Posterior cingulate gyrus (tissue), 11 donors: ENCODE measurements around the gene OR4S2.
A peak's percentile ranks its signal among the peaks of the same experiment; 100 is the strongest.

Experiments
- DNase-seq, 10 donors: peaks; one replicate each; pipeline versions ENCODE4 v3.0.0 to v3.0.0-alpha.2; 2020 to 2021; ENCODE audit warnings: mixed read lengths in 3 of 10
- intact Hi-C: fragments of 100-400 bp; cut with DNase I; formaldehyde crosslinking; loops from one replicate; pipeline ENCODE4 v1.15.1; 2023

Gene OR4S2

DNA sequence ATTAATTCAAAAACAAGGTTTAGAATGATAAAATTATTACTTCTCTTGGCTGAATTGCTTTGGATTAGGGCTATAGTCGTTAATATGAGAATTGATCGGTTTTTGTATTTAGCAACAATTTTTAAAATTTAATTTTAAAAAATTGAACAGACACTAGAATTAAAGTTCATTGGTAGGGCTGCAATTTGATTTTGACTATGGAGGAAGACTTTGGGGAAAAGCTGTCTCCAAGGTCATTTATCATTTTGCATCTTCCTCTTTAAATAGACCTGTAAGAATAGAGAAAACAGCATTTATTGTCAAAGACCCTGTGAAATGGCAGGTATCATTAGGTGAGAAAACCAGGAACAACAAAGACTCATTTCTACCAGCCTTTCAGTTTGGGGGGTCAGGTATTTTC is at the start of gene OR4S2:
Gene OR4S2, plus strand, starts transcription at position 301 of the 400 bp plus-strand sequence. CDS start 2,577 bp downstream, outside the sequence.
- no peak for DNase-seq
- intact Hi-C loops, result no loop called here

GRCh38 chr11:55607545-55607944 is 40.6 kb upstream of the OR4S2 start, which contains the start of gene OR4C11:
Gene OR4C11 (minus strand): TSS chr11:55607645. CDS start chr11:55604373, 3,272 bp downstream.
- DNase-seq, result no peak
- intact Hi-C loops, result no loop called here

- DNase-seq, result no peak
Observed at GRCh38 chr11:55624531-55624930, 23.6 kb upstream of the OR4S2 start.

GRCh38 chr11:55634813-55635212 is 13.3 kb upstream of the OR4S2 start, which contains the start of gene OR4P4:
Gene OR4P4 (plus strand): TSS chr11:55635113.
- intact Hi-C loops, result no loop called here
- no peak for DNase-seq

More at GRCh38 chr11:55624531-55624930, 23.6 kb upstream of the OR4S2 start:
- intact Hi-C loops, result no loop called here

GRCh38 chr11:55652560-55652959 is 4.4 kb downstream of the OR4S2 start:
- no peak for DNase-seq
- intact Hi-C loops, result no loop called here

DNA sequence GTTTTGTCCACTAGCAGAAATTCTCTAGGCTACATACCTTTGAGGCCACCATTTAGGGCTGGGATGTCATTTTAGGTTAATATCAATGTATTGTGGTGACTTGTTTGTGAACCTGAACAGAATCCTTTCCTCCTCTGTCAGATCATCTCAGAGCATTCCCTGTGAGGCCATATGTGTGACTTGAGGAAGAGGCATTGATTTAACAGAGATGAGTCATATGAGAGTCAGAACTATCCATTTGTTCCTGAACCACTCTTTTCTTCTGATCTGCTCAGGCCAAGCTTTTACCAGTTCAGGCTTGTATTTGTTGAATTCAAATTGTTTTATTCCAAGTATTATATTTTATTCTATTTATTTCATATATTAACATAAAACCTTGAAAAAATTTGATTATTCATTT is 7.0 kb downstream of the OR4S2 start:
- DNase-seq, result no peak
- intact Hi-C loops, result no loop called here

DNA sequence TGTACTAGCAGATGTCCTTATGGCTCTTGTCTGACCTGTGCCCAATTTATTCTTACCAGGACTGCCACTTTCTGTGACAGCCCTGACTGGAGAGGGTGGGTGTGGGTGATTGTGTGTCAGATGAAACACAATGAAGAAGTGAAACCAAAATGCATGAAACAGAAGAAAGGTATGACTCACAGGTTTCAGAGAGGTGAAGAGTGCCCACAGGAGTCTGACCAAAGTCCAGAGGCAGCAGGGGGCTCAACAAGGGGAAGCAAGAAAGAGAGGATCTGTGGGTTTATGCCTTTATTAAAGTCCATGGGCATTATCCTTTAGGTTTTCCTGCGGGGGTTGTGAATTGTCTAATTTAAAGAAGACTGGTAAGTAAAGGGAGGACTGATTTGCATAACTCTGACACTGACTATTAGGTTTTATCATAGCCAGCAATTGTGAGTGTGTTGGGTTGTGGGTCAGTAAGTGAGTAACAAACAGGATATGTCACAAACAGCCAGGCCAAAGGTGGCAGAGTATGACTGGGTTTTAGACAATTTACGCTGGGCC is 10.0 kb downstream of the OR4S2 start:
- no peak for DNase-seq
- intact Hi-C loops, result no loop called here

DNA sequence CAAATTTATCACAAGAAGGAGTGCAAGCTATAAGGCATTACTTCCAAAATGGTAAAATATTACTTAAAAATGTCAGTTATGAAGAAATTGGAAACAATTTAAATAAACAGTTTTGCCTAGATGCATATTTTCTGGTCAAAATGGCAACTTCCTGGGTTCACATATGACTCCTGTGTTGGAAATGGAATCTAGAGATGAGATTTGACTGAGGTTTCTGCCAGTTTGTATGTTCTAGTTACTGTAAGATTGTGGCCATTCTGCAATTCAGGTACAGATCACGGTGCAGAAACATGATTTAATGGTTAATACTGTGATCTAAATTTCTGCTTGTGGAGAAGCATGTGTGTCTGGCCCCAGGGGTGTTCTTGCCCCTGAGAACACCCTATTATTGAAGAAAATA is 10.5 kb downstream of the OR4S2 start:
- intact Hi-C loops, result no loop called here
- DNase-seq, result no peak

DNA sequence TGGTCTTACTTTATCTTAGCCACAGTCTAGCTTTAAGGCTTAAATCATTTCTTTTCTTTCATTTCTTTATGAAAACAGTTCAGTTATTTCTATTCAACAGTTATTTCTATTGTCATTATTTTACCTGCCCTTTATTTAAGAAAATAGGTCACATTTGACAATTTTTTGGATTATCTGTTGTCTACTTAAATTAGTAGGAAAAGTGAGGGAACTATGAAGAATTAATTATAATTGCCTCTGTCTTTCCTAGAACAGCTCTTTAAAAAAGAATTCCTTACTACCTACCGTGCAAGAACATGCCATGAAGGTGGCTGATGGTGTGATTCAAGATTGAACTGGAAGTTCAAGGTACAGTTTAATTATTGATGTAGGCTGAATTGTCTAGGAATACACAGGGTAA is 13.8 kb downstream of the OR4S2 start, which contains the start of gene OR4C6:
Gene OR4C6, plus strand, starts transcription at position 301 of the 400 bp plus-strand sequence. CDS start 2,966 bp downstream, outside the sequence.
- intact Hi-C loops, result no loop called here
- no peak for DNase-seq

- no peak for DNase-seq
- intact Hi-C loops, result no loop called here
Observed at GRCh38 chr11:55669376-55669775, 21.2 kb downstream of the OR4S2 start.

DNA sequence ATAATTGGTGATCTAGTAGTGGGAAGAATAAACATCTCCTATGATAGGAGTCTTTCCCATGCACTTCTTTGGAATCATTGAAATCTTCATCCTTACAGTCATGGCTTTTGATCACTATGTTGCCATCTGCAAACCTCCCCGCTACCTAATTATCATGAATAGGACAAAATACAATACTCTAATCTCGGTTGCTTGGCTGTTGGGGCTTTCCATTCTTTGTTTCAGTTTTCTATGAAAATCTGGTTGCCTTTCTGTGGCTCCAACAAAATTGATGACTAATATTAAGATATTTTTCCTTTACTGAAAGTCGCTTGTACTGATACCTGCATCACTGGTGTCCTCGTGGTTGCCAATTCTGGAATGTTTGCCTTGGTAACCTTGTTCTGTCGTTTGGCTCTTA is 25.7 kb downstream of the OR4S2 start:
- intact Hi-C loops, result no loop called here
- no peak for DNase-seq

GRCh38 chr11:55697817-55698216 is 49.7 kb downstream of the OR4S2 start:
- DNase-seq, result no peak
- intact Hi-C loops, result loop anchor here (10.0 kb wide), 1 partner anchor 103 kb away; no protein-coding TSS in a partner anchor

DNA sequence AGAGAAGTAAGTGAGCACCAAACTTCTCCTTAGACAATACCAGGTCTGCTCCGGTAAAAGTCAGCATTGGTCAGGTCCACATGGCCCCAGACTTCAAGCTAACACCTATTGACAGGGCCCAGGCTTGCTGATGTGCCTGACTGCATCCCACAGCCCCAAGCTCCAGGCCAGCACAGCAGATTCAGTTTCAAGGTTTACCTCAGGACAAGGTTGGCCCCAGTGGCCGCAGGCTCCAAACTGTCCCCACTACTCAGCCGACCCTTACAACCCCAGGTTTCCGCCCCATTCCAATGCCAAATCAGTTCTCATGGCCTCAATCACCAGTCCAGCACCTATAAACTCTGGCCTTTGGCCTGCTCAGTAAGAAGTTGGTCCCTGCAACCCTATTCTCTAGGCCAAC is 53.3 kb downstream of the OR4S2 start:
- intact Hi-C loops, result no loop called here
- DNase-seq, result peak in 2 of 10 donors; percentile 52 to 54
